ENCODE data around the gene NLRP4.
A peak's percentile ranks its signal among the peaks of the same experiment; 100 is the strongest.
"Not testable (repeated sequence)": the region's sequence is repeated elsewhere in the genome, so short reads cannot be mapped to it uniquely, and the experiment has no call there.

The NLRP4 gene

GRCh38 chr19:55877211-55877610, 40.9 kb downstream of the NLRP4 start:
- DNase-seq (ENCODE audit: insufficient read length, low spot score) = no peak
- FAIRE-seq = no peak

DNA sequence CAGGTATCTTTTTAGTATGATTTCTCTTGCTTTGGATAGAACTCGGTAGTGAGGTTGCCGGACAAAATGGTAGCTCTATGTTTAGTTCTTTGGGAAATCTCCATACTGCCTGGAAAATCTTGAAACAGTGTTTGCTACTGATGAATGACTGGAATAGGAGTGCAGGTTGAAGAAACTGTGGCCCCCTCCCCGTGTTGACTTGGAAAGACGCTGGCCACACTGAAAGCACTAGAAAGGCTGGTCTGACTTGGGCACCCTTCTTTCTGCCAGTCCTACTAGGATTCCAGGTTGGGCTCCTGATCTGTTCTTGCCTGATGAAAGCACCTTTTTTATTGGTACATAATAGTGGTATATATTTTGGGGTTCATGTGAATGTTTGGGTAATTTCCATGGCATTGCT, 46.3 kb downstream of the NLRP4 start:
- no peak for FAIRE-seq
- no peak for DNase-seq (ENCODE audit: insufficient read length, low spot score)

GRCh38 chr19:55898911-55899310, 62.6 kb downstream of the NLRP4 start:
- FAIRE-seq = no peak

DNA sequence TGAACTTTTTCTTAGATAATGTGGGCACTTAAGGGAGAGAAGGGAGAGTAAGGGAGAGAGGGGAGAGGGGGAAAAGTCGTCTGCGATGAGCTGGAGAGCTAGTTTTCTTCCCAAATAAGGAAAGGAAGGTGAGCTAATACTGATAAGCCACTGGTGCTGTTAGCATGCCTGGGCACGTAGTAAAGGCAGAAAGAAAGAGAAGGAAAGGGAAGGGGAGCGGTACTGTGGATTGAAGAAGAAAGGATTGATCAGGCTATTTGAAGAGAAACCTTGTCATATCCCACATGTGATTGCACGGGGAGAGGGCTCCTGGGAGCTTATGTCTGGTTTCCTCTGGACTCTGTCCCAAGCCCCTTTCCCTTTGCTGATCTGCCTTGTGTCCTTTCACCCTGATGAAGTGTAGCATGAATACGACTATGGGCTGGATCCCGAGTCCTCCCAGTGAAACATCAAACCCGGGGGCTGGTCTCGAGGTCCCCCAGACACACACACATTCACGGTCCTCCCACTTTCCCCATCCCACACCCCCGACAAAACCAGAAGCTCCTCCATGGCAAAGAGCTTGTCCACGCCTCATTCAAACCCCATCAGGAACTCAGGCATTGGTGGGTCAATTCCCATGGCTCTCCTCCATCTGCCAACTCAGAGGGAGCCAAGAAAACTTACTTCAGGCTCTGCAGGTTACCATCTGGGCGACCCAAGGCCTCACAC, 65.2 kb downstream of the NLRP4 start:
- no peak for DNase-seq (ENCODE audit: insufficient read length, low spot score)
- no peak for FAIRE-seq

More at GRCh38 chr19:55898911-55899310, 62.6 kb downstream of the NLRP4 start:
- no peak for DNase-seq (ENCODE audit: insufficient read length, low spot score)

DNA sequence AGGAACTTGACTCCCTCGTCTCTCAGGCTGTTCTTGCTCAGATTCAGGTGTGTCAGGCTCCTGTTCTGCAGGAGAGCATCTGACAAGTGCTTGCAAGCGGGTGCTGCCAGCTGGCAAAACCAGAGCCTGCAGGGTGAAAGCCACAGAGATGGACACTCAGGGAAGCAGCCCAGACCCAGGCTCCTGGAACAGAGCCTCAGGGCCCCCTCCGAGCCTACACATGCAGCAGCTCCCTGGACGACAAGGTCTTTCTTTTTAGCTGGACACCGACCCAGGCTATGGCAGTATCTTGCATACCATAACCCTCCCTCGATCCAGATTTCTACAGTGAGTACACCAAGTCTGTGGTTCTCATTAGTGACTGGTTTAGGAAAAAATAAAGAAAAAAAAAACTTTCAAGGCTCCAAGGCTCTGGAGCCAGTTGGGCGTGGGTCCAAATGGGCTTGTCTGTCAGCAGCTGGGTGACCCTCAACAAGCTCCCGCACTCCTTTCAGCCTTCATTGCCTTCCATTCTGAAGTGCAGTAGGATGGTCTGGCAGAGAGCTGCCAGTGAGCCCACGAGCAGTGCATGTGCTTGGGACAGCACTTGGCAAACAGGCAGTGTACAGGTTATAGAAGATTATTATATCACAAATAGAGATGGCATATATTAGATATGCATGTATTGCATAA, 65.9 kb downstream of the NLRP4 start:
- FAIRE-seq (no peak), DNase-seq (ENCODE audit: insufficient read length, low spot score) (no peak)

GRCh38 chr19:55907286-55907685, 70.9 kb downstream of the NLRP4 start:
- DNase-seq (ENCODE audit: insufficient read length, low spot score) (no peak), FAIRE-seq (no peak)

GRCh38 chr19:55907746-55908145, 71.4 kb downstream of the NLRP4 start:
- FAIRE-seq (no peak), DNase-seq (ENCODE audit: insufficient read length, low spot score) (no peak)

- DNase-seq (ENCODE audit: insufficient read length, low spot score) (no peak), FAIRE-seq (no peak)
Measured at GRCh38 chr19:55909801-55910200, 73.5 kb downstream of the NLRP4 start.

GRCh38 chr19:55912916-55913315, 76.6 kb downstream of the NLRP4 start:
- DNase-seq (ENCODE audit: insufficient read length, low spot score) (no peak), FAIRE-seq (no peak)

GRCh38 chr19:55913643-55914268, 77.4 kb downstream of the NLRP4 start:
- DNase-seq (ENCODE audit: insufficient read length, low spot score) (peak; percentile 17), FAIRE-seq (no peak)

DNA sequence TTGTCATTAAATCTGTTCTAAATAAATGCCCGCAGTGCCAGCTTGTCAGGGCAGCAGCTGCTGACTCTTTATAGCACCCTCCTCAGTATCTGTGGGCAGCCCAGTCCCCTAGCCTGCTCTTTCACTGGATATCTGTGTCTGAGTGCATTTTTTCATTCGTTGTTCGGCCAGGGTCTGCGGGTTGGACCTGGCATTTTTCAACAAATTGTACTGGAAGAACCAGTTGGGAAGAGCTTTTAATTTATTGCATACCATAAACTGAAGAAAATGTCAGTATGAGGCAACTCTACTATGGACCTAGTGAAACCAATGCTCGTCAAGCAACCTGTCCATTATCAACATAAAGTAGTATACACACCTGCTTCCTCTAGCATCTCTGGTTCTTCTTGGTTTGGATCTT, 87.2 kb downstream of the NLRP4 start:
- DNase-seq (ENCODE audit: insufficient read length, low spot score) (no peak), FAIRE-seq (no peak)

GRCh38 chr19:55927991-55928390, 91.7 kb downstream of the NLRP4 start:
- FAIRE-seq (no peak), DNase-seq (ENCODE audit: insufficient read length, low spot score) (no peak)

DNA sequence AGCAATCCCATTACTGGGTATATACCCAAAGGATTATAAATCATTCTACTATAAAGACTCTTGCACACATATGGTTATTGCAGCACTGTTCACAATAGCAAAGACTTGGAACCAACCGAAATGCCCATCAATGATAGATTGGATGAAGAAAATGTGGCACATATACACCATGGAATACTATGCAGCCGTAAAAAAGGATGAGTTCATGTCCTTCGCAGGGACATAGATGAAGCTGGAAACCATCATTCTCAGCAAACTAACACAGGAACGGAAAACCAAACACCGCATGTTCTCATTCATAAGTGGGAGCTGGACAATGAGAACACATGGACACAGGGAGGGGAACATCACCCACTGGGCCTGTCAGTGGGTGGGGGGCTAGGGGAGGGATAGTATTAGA, 92.9 kb downstream of the NLRP4 start:
- not testable (repeated sequence) for DNase-seq (ENCODE audit: insufficient read length, low spot score); FAIRE-seq

GRCh38 chr19:55930996-55931515, 94.7 kb downstream of the NLRP4 start:
- DNase-seq (ENCODE audit: insufficient read length, low spot score) = no peak
- no peak for FAIRE-seq
